Measurements from ENCODE around the gene FAM193A.

DNA sequence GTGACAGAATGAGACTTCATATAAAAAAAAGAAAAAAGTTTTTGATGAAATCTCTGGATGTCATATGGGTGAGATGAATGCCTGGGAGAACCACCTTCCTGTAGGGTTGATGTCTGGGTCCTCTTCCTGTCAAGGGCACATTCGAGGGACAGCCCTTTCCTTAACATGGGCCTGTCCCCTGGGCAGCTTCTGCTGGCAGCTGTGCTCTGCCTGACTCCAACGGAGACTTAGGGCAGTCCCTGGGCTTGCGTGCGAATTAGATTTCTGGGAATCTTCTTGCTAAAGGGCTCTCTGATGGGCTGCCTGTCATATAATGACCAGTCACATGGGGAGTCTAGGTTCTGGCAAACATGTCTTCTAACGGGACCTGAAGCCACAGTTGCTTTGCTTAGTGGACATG is 179.0 kb downstream of the FAM193A start:
- TF ChIP-seq EP300 (IDR thresholded peaks at IDR 0.05) = no peak
- TF ChIP-seq, protein P1, sequence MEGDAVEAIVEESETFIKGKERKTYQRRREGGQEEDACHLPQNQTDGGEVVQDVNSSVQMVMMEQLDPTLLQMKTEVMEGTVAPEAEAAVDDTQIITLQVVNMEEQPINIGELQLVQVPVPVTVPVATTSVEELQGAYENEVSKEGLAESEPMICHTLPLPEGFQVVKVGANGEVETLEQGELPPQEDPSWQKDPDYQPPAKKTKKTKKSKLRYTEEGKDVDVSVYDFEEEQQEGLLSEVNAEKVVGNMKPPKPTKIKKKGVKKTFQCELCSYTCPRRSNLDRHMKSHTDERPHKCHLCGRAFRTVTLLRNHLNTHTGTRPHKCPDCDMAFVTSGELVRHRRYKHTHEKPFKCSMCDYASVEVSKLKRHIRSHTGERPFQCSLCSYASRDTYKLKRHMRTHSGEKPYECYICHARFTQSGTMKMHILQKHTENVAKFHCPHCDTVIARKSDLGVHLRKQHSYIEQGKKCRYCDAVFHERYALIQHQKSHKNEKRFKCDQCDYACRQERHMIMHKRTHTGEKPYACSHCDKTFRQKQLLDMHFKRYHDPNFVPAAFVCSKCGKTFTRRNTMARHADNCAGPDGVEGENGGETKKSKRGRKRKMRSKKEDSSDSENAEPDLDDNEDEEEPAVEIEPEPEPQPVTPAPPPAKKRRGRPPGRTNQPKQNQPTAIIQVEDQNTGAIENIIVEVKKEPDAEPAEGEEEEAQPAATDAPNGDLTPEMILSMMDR (IDR thresholded peaks at IDR 0.05) = no peak
